ENCODE measurements around the gene CELA1. TPM values are rescaled to one million over a fixed set of nuclear protein-coding genes. Genes with fewer than 3 reads are reported as not detected.
"Not testable (repeated sequence)": the region's sequence is repeated elsewhere in the genome, so short reads cannot be mapped to it uniquely, and the experiment has no call there.

Gene CELA1
- total RNA-seq, 1 experiment from 2014 or later: not detected

- in situ Hi-C loops (cut with HindIII; ENCODE audit: low pct_unique_long_range_greater_than_20kb, low sequenced_read_pairs): no loop called here
These were observed 52.8 kb downstream of the CELA1 start for GRCh38 chr12:51293696-51294095.

DNA sequence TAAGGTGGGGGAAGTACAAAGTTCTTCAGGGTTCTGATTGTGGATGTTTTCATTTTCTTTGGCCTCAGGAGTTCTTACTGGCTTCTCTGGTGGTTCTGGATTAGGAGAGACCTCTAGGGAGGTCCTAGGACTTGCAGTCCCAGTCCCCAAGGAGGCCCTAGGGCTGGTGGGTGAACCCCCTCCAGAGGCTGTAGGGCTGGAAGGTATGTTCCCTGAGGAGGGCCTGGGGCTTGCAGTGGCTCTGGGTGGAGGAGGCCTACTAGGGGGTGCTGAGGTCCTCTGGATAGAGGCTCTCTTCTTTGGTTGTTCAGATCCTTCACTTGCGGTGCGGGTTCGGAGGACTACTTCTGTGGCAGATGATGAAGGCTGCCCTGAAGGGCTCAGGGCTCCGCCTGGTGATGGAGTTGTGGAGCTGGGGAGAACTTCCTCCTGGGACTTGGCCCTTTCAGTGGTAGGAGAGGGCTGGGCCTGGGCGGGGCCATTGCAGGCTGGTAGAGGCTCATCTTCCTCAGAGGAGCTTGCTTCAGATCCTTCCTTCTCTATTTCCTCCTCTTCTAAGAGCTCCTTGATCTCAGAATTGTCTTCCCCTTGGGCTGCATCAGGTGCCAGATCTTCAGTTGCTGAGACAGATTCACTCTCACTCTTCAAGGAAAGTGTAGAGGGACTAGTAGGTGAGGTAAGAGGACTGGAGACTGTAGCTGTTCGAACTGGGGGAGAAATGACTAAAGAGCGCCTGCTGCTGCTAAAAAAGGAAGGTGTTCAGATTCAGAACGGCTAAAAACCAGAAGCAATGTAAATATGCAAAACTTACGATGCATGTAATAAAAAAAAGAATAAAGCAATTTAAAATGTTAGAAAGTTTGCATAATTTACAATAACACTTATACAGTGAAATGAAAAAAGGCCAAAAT is 54.6 kb downstream of the CELA1 start:
- in situ Hi-C loops (cut with HindIII; ENCODE audit: low pct_unique_long_range_greater_than_20kb, low sequenced_read_pairs): not testable (repeated sequence)
- DNase-seq (ENCODE audit: low read depth, low spot score): peak; percentile 40

More at GRCh38 chr12:51293696-51294095, 52.8 kb downstream of the CELA1 start:
- DNase-seq (ENCODE audit: low read depth, low spot score): peak; percentile 36

DNA sequence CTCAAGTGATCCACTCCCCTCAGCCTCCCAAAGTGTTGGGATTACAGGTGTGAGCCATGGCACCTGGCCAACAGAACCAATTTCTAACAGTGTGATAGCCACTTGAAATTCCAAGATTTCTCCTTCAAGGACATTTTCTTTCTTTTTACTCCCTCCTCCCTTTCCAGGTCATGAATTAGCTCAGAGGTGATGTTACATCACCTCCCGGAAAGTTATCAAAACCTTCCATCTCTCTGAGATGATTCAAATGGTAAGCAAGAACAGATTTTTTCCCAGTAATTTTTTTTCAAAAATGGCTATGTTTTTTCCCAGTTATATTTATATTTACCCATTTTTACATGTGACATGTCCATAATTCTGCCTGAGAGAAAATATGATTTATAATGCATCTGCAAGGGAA is 60.6 kb downstream of the CELA1 start:
- in situ Hi-C loops (cut with HindIII; ENCODE audit: low pct_unique_long_range_greater_than_20kb, low sequenced_read_pairs): no loop called here
- no peak for DNase-seq (ENCODE audit: low read depth, low spot score)

DNA sequence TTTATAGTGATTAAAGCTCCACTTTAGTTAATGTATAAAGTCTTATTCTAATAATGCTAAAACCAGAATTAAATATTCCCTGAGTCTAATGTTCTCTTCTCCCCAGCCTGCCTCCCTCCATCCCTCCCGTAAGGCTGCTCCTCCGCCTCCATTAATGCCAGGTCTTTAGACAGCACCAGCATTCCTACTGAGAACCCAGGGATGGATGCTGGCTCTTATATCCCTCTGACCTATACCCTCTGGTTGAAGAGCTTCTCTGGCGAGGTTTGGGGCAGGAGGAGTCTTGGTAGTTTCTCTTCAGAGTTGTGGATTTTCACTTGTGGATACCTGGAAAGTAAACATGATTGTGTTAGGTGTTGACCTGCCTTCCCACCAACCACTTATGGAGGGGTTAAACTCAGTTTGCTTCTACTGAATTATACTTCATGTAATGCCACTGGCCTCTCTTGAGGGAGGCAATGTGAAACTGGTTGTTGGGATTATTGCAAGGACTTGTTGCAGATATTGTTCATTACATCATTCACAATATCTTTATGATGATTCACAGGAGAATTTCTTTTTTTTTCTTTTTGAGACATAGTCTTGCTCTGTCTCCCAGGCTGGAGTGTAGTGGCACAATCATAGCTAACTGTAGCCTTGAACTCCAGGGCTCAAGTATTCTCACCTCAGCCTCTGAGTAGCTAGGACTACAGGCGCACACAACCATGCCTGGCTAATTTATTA is 65.1 kb downstream of the CELA1 start:
- DNase-seq (ENCODE audit: low read depth, low spot score): no peak
- in situ Hi-C loops (cut with HindIII; ENCODE audit: low pct_unique_long_range_greater_than_20kb, low sequenced_read_pairs): no loop called here

Other genes with a start within 250 kb of the CELA1 start
- gene TFCP2, start 173.5 kb downstream of the CELA1 start, total RNA-seq (2014; rRNA removed; shearing (Covaris generic)): 11.3 and 12.1 TPM in 2 replicates
- gene POU6F1, start 128.6 kb downstream of the CELA1 start, total RNA-seq (2014; rRNA removed; shearing (Covaris generic)): 1.5 and 3.1 TPM in 2 replicates
- 424 and 462 TPM in 2 replicates for gene DAZAP2, start 107.9 kb downstream of the CELA1 start, total RNA-seq (2014; rRNA removed; shearing (Covaris generic))
- 1.8 and 2.3 TPM in 2 replicates for gene SMAGP, start 76.3 kb downstream of the CELA1 start, total RNA-seq (2014; rRNA removed; shearing (Covaris generic))
- 0.08 TPM in 1 of 2 replicates, not detected in the other for gene BIN2, start 22.5 kb downstream of the CELA1 start, total RNA-seq (2014; rRNA removed; shearing (Covaris generic))
- 1.3 and 3.7 TPM in 2 replicates for gene GALNT6, start 44.7 kb upstream of the CELA1 start, total RNA-seq (2014; rRNA removed; shearing (Covaris generic))
- gene SLC4A8, start 78.2 kb upstream of the CELA1 start, total RNA-seq (2014; rRNA removed; shearing (Covaris generic)): 0.11 TPM in 1 of 2 replicates, not detected in the other
- gene SCN8A, start 244.6 kb upstream of the CELA1 start, total RNA-seq (2014; rRNA removed; shearing (Covaris generic)): 1.0 and 1.1 TPM in 2 replicates